Neural crest cell (in vitro differentiated cells): ENCODE results near the gene PANX2. TPM values are rescaled to one million over a fixed set of nuclear protein-coding genes. Genes with fewer than 3 reads are reported as not detected.

ENCODE experiments used
- DNase-seq: peaks from one replicate; pipeline ENCODE4 v3.0.0; 2021; ENCODE audit warnings: low read depth, mixed read lengths, low spot score
- H3K27ac Mint-ChIP-seq: one replicate; pipeline ENCODE4 v1.8.0; 2021; ENCODE audit warnings: mild to moderate bottlenecking, mixed read lengths; ENCODE audit not compliant: unreplicated experiment
- H3K27me3 Mint-ChIP-seq: 2 replicates; pipeline ENCODE4 v1.8.0; 2021; ENCODE audit warnings: low read depth, mild to moderate bottlenecking, mixed read lengths
- H3K36me3 Mint-ChIP-seq: 2 replicates; pipeline ENCODE4 v1.8.0; 2021; ENCODE audit warnings: low read depth, mild to moderate bottlenecking, mixed read lengths
- H3K4me1 Mint-ChIP-seq: 2 replicates; pipeline ENCODE4 v1.8.0; 2021; ENCODE audit warnings: mixed read lengths
- H3K4me3 Mint-ChIP-seq: one replicate; pipeline ENCODE4 v1.8.0; 2021; ENCODE audit warnings: mild to moderate bottlenecking, mixed read lengths
- H3K9me3 Mint-ChIP-seq: 2 replicates; pipeline ENCODE4 v1.8.0; 2021; ENCODE audit warnings: mixed read lengths
- long read RNA-seq: library from polyadenylated mRNA; unstranded; transcript quantifications from one replicate; pipeline ENCODE4 v2.0.0, GENCODE V29; 2020
- total RNA-seq: library from RNA; stranded (reverse); gene quantifications from 2 replicates; pipeline ENCODE4 v1.2.1, GENCODE V29; 2021
- TF ChIP-seq, protein P1 (sequence below): fragments of 200-600 bp; sonication (generic); conservative IDR thresholded peaks from 2 replicates; pipeline ENCODE4 v1.5.0; 2021; ENCODE audit warnings: antibody characterized with exemption, mild to moderate bottlenecking

PANX2 gene, protein sequence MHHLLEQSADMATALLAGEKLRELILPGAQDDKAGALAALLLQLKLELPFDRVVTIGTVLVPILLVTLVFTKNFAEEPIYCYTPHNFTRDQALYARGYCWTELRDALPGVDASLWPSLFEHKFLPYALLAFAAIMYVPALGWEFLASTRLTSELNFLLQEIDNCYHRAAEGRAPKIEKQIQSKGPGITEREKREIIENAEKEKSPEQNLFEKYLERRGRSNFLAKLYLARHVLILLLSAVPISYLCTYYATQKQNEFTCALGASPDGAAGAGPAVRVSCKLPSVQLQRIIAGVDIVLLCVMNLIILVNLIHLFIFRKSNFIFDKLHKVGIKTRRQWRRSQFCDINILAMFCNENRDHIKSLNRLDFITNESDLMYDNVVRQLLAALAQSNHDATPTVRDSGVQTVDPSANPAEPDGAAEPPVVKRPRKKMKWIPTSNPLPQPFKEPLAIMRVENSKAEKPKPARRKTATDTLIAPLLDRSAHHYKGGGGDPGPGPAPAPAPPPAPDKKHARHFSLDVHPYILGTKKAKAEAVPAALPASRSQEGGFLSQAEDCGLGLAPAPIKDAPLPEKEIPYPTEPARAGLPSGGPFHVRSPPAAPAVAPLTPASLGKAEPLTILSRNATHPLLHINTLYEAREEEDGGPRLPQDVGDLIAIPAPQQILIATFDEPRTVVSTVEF
- 2.5 and 3.0 TPM in 2 replicates for total RNA-seq
- long read RNA-seq, result 0 reads

DNA sequence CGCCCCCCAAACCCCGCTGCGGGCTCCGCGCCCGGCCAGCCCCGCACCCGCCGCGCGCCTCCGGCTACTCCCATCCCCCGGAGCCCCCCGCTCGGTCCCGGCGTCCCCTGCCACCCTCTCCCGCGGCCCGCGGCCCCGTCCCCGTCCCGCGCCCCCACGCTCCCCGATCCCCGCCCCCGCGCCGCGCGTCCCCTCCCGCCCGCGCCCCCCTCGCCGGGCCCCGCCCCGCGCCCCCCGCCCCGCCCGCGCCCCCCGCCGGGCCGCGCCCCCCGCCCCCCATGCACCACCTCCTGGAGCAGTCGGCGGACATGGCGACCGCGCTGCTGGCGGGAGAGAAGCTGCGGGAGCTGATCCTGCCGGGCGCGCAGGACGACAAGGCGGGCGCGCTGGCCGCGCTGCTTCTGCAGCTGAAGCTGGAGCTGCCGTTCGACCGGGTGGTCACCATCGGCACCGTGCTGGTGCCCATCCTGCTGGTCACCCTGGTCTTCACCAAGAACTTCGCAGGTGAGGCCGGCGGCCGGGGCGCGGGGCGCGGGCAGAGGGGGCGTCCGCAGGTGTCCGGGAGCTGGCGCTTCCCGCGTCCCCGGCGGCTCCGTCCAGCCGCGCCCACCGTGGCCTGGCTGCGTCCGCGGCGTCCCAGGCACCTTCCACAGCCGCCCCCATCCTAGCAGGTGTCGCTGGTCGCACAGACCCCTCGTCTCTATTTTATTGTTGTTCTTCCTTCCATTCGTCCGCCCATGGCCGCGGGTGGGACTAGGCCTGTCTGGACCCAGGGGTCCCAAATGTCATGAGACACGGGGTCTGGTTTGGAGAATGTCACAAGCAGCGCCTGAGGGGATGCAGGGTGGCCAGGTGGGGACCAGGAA lies at the start of gene PANX2:
PANX2 (plus strand) TSS at position 279 of the 866 bp plus-strand sequence; CDS start at position 279, 0 bp downstream.
- Mint-ChIP-seq H3K27me3 (peaks cover 45% of the 10 kb centered on the region), H3K4me1 (no peaks in the 10 kb centered on the region), H3K36me3 (no peaks in the 10 kb centered on the region), H3K4me3 (peak within 1 kb of the TSS; percentile 84), H3K9me3 (no peaks in the 10 kb centered on the region), H3K27ac (no peak within 1 kb of the TSS)
- TF ChIP-seq, protein P1, sequence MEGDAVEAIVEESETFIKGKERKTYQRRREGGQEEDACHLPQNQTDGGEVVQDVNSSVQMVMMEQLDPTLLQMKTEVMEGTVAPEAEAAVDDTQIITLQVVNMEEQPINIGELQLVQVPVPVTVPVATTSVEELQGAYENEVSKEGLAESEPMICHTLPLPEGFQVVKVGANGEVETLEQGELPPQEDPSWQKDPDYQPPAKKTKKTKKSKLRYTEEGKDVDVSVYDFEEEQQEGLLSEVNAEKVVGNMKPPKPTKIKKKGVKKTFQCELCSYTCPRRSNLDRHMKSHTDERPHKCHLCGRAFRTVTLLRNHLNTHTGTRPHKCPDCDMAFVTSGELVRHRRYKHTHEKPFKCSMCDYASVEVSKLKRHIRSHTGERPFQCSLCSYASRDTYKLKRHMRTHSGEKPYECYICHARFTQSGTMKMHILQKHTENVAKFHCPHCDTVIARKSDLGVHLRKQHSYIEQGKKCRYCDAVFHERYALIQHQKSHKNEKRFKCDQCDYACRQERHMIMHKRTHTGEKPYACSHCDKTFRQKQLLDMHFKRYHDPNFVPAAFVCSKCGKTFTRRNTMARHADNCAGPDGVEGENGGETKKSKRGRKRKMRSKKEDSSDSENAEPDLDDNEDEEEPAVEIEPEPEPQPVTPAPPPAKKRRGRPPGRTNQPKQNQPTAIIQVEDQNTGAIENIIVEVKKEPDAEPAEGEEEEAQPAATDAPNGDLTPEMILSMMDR, result no peak
- no peak for DNase-seq

DNA sequence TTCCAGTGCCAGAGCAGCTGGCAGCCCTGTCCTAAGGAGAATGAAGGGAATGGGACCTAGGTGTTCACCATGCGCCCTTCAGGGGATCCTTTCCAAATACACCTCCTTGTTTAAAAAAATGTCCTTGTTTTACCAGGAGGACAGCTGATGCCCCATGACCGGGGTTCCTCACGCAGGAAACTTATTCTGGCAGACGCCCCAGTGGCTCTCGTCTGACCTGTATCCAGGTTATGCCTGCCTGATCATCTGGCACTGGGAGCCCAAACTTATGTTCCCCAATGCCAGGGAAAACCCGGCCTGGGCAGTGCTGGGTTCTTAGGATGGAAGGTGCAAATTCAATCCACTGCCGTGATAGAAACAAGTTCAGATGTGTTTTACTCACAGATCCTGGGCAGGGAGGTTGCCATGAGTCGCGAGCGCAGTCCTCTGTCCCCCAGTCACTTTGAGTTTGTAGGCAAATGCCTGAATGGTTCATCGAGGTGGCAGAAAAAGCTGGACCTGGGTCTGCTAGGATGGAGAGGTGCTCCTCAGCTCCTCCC lies 49.3 kb upstream of the PANX2 start:
- DNase-seq, result no peak
- Mint-ChIP-seq H3K4me3 (no peak overlapping the region), H3K4me1 (peaks cover 5% of the 10 kb centered on the region), H3K27ac (no peak overlapping the region), H3K36me3 (peaks cover 2% of the 10 kb centered on the region), H3K9me3 (peaks cover 4% of the 10 kb centered on the region), H3K27me3 (peaks cover 12% of the 10 kb centered on the region)
- TF ChIP-seq, protein P1, result no peak

DNA sequence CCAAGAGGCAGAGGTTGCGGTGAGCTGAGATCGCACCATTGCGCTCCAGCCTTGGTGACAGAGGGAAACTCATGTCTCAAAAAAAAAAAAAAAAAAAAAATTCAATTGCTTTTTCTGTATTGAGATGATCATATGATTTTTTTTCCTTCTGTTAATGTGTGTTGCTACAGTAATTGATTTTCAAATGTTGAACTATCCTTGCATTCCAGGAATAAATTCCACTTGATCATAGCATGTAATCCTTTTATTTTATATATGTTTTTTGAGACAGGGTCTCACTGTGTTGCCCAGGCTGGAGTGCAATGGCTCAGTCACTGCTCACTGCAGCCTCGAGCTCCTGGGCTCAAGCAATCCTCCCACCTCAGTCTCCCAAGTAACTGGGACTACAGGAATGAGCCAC lies 47.4 kb upstream of the PANX2 start:
- TF ChIP-seq, protein P1, result no peak
- H3K27me3 Mint-ChIP-seq, result peaks cover 18% of the 10 kb centered on the region
- H3K4me3 Mint-ChIP-seq, result no peak overlapping the region
- H3K9me3 Mint-ChIP-seq, result peaks cover 6% of the 10 kb centered on the region
- DNase-seq, result no peak
- H3K36me3 Mint-ChIP-seq, result peaks cover 2% of the 10 kb centered on the region
- H3K4me1 Mint-ChIP-seq, result peaks cover 5% of the 10 kb centered on the region
- no peak overlapping the region for H3K27ac Mint-ChIP-seq

DNA sequence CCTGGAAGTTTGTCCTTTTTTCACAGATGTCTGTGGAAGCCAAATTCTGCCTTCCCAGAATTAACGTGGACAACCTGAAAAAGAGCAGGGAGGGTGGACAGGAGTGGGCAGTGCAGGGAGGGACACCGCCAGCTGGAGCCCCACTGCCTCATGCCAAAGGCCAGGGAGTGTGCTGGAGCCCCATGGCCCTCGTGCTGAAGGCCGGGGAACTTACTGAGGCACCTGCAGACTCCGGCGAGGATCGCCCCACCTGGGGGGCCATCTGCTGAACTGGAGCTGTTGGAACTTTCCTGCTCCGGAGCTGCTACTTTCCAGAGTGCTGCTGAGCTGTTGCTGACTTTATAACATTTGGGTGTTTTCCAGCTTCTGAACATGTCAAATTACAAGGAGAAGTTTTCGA lies 45.5 kb upstream of the PANX2 start:
- TF ChIP-seq, protein P1, result no peak
- H3K27me3 Mint-ChIP-seq, result peaks cover 15% of the 10 kb centered on the region
- no peak overlapping the region for H3K27ac Mint-ChIP-seq
- H3K4me1 Mint-ChIP-seq, result peaks cover 11% of the 10 kb centered on the region
- no peak for DNase-seq
- H3K36me3 Mint-ChIP-seq, result peaks cover 2% of the 10 kb centered on the region
- H3K4me3 Mint-ChIP-seq, result no peak overlapping the region
- H3K9me3 Mint-ChIP-seq, result peaks cover 6% of the 10 kb centered on the region
